ENCODE results near the gene TEAD1.

GRCh38 chr11:12834630-12835029 lies 160.4 kb downstream of the TEAD1 start:
- TF ChIP-seq, protein P1, sequence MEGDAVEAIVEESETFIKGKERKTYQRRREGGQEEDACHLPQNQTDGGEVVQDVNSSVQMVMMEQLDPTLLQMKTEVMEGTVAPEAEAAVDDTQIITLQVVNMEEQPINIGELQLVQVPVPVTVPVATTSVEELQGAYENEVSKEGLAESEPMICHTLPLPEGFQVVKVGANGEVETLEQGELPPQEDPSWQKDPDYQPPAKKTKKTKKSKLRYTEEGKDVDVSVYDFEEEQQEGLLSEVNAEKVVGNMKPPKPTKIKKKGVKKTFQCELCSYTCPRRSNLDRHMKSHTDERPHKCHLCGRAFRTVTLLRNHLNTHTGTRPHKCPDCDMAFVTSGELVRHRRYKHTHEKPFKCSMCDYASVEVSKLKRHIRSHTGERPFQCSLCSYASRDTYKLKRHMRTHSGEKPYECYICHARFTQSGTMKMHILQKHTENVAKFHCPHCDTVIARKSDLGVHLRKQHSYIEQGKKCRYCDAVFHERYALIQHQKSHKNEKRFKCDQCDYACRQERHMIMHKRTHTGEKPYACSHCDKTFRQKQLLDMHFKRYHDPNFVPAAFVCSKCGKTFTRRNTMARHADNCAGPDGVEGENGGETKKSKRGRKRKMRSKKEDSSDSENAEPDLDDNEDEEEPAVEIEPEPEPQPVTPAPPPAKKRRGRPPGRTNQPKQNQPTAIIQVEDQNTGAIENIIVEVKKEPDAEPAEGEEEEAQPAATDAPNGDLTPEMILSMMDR (conservative IDR thresholded peaks at IDR 0.05; ENCODE audit: low read length), result no peak
- TF ChIP-seq EZH2phosphoT487 (IDR thresholded peaks at IDR 0.05; ENCODE audit: borderline replicate concordance, low read depth, low read length), result no peak
